ENCODE data around the gene INTS1.

INTS1 gene

GRCh38 chr7:1489336-1489735, 14.9 kb downstream of the INTS1 start:
- DNase-seq (ENCODE audit: low read depth), result no peak

GRCh38 chr7:1488016-1488415, 16.2 kb downstream of the INTS1 start:
- no peak for DNase-seq (ENCODE audit: low read depth)

- no peak for DNase-seq (ENCODE audit: low read depth)
Observed at GRCh38 chr7:1487466-1487865, 16.7 kb downstream of the INTS1 start.

GRCh38 chr7:1486571-1486970, 17.6 kb downstream of the INTS1 start:
- DNase-seq (ENCODE audit: low read depth), result no peak

- no peak for DNase-seq (ENCODE audit: low read depth)
Observed at GRCh38 chr7:1485156-1485555, 19.0 kb downstream of the INTS1 start.

GRCh38 chr7:1484569-1484968, 19.6 kb downstream of the INTS1 start:
- no peak for DNase-seq (ENCODE audit: low read depth)

GRCh38 chr7:1483536-1484505, 20.4 kb downstream of the INTS1 start:
- DNase-seq (ENCODE audit: low read depth), result no peak

- DNase-seq (ENCODE audit: low read depth), result no peak
Observed at GRCh38 chr7:1483079-1483478, 21.1 kb downstream of the INTS1 start.

- DNase-seq (ENCODE audit: low read depth), result no peak
Observed at GRCh38 chr7:1481300-1481699, 22.9 kb downstream of the INTS1 start.

- no peak for DNase-seq (ENCODE audit: low read depth)
Observed at GRCh38 chr7:1480670-1481069, 23.5 kb downstream of the INTS1 start.

- DNase-seq (ENCODE audit: low read depth), result no peak
Observed at GRCh38 chr7:1479287-1479686, 24.9 kb downstream of the INTS1 start.

- DNase-seq (ENCODE audit: low read depth), result no peak
Observed at GRCh38 chr7:1478480-1478879, 25.7 kb downstream of the INTS1 start.

- no peak for DNase-seq (ENCODE audit: low read depth)
Observed at GRCh38 chr7:1476859-1477258, 27.3 kb downstream of the INTS1 start.

GRCh38 chr7:1475991-1476390, 28.2 kb downstream of the INTS1 start:
- DNase-seq (ENCODE audit: low read depth), result no peak

- no peak for DNase-seq (ENCODE audit: low read depth)
Observed at GRCh38 chr7:1475393-1475792, 28.8 kb downstream of the INTS1 start.

- DNase-seq (ENCODE audit: low read depth), result no peak
Observed at GRCh38 chr7:1474736-1475135, 29.5 kb downstream of the INTS1 start.

- peak; percentile 85 for DNase-seq (ENCODE audit: low read depth)
Observed at GRCh38 chr7:1473864-1474512, 30.2 kb downstream of the INTS1 start.

GRCh38 chr7:1470901-1471300, 33.3 kb downstream of the INTS1 start:
- no peak for DNase-seq (ENCODE audit: low read depth)

- no peak for DNase-seq (ENCODE audit: low read depth)
Observed at GRCh38 chr7:1468643-1469298, 35.4 kb downstream of the INTS1 start.

- no peak for DNase-seq (ENCODE audit: low read depth)
Observed at GRCh38 chr7:1468203-1468602, 36.0 kb downstream of the INTS1 start.

GRCh38 chr7:1466524-1467271, 37.5 kb downstream of the INTS1 start:
- no peak for DNase-seq (ENCODE audit: low read depth)

GRCh38 chr7:1464694-1465093, 39.5 kb downstream of the INTS1 start:
- DNase-seq (ENCODE audit: low read depth), result no peak
